ENCODE measurements around the gene OOSP4B. TPM values are rescaled to one million over a fixed set of nuclear protein-coding genes. Genes with fewer than 3 reads are reported as not detected.
"Not testable (repeated sequence)": the region's sequence is repeated elsewhere in the genome, so short reads cannot be mapped to it uniquely, and the experiment has no call there.

OOSP4B gene
- total RNA-seq, 1 donor from 2014 or later: not detected

- DNase-seq (ENCODE audit: low spot score in 2 of 2): no peak
- TF ChIP-seq CTCF (IDR thresholded peaks at IDR 0.05): no peak
- Histone ChIP-seq H3K4me3 (no peak overlapping the region), H3K9me3 (no peaks in the 10 kb centered on the region), H3K36me3 (no peaks in the 10 kb centered on the region), H3K27ac (no peak overlapping the region), H3K4me1 (no peaks in the 10 kb centered on the region), H3K27me3 (no peaks in the 10 kb centered on the region)
- intact Hi-C loops (cut with DNase I): no loop called here
These were observed 13.3 kb upstream of the OOSP4B start for GRCh38 chr11:60003729-60004128.

GRCh38 chr11:60005360-60005759 is 11.6 kb upstream of the OOSP4B start:
- no peak overlapping the region for H3K4me3 ChIP-seq
- H3K27me3 ChIP-seq: no peaks in the 10 kb centered on the region
- no peak overlapping the region for H3K27ac ChIP-seq
- H3K36me3 ChIP-seq: no peaks in the 10 kb centered on the region
- no peak for TF ChIP-seq CTCF (IDR thresholded peaks at IDR 0.05)
- no peaks in the 10 kb centered on the region for H3K4me1 ChIP-seq
- intact Hi-C loops (cut with DNase I): no loop called here
- no peaks in the 10 kb centered on the region for H3K9me3 ChIP-seq
- no peak for DNase-seq (ENCODE audit: low spot score in 2 of 2)

GRCh38 chr11:60018058-60018457 is 1.1 kb downstream of the OOSP4B start:
- Histone ChIP-seq H3K36me3 (no peaks in the 10 kb centered on the region), H3K4me3 (no peak overlapping the region), H3K27me3 (no peaks in the 10 kb centered on the region), H3K4me1 (no peaks in the 10 kb centered on the region), H3K27ac (no peak overlapping the region), H3K9me3 (no peaks in the 10 kb centered on the region)
- intact Hi-C loops (cut with DNase I): no loop called here
- TF ChIP-seq CTCF (IDR thresholded peaks at IDR 0.05): no peak
- no peak for DNase-seq (ENCODE audit: low spot score in 2 of 2)

GRCh38 chr11:60020376-60020775 is 3.4 kb downstream of the OOSP4B start:
- H3K4me1 ChIP-seq; intact Hi-C loops (cut with DNase I): not testable (repeated sequence)

GRCh38 chr11:60029015-60029632 is 12.1 kb downstream of the OOSP4B start:
- intact Hi-C loops (cut with DNase I): no loop called here
- H3K27ac ChIP-seq: no peak overlapping the region
- H3K4me1 ChIP-seq: no peaks in the 10 kb centered on the region
- no peak for TF ChIP-seq CTCF (IDR thresholded peaks at IDR 0.05)
- DNase-seq (ENCODE audit: low spot score in 2 of 2): no peak
- no peaks in the 10 kb centered on the region for H3K36me3 ChIP-seq
- H3K27me3 ChIP-seq: no peaks in the 10 kb centered on the region
- H3K9me3 ChIP-seq: no peaks in the 10 kb centered on the region
- H3K4me3 ChIP-seq: no peak overlapping the region

More at GRCh38 chr11:60020376-60020775, 3.4 kb downstream of the OOSP4B start:
- H3K36me3 ChIP-seq; DNase-seq (ENCODE audit: low spot score in 2 of 2); H3K27ac ChIP-seq; H3K27me3 ChIP-seq; H3K4me3 ChIP-seq; H3K9me3 ChIP-seq: not testable (repeated sequence)

GRCh38 chr11:60040109-60040508 is 23.1 kb downstream of the OOSP4B start, which contains the start of gene OOSP2:
Gene OOSP2, plus strand, starts transcription at chr11:60040409. Its CDS starts 51 bp downstream, at chr11:60040460.
- no peak within 1 kb of the TSS for H3K4me3 ChIP-seq
- no peaks in the 10 kb centered on the region for H3K27me3 ChIP-seq
- no peak within 1 kb of the TSS for H3K27ac ChIP-seq
- H3K36me3 ChIP-seq: no peaks in the 10 kb centered on the region
- no peaks in the 10 kb centered on the region for H3K9me3 ChIP-seq
- DNase-seq (ENCODE audit: low spot score in 2 of 2): no peak
- no peak for TF ChIP-seq CTCF (IDR thresholded peaks at IDR 0.05)
- no peaks in the 10 kb centered on the region for H3K4me1 ChIP-seq
- intact Hi-C loops (cut with DNase I): no loop called here

GRCh38 chr11:60050422-60050821 is 33.4 kb downstream of the OOSP4B start:
- H3K27ac ChIP-seq; H3K27me3 ChIP-seq; DNase-seq (ENCODE audit: low spot score in 2 of 2); H3K36me3 ChIP-seq; H3K4me1 ChIP-seq; H3K9me3 ChIP-seq; intact Hi-C loops (cut with DNase I); H3K4me3 ChIP-seq: not testable (repeated sequence)

- H3K27me3 ChIP-seq; H3K36me3 ChIP-seq; DNase-seq (ENCODE audit: low spot score in 2 of 2); intact Hi-C loops (cut with DNase I); H3K9me3 ChIP-seq; H3K4me1 ChIP-seq; H3K27ac ChIP-seq; H3K4me3 ChIP-seq: not testable (repeated sequence)
These were observed 33.9 kb downstream of the OOSP4B start for GRCh38 chr11:60050839-60051238.
